Calu3 (cell line): ENCODE measurements around the gene CMPK1. TPM values are rescaled to one million over a fixed set of nuclear protein-coding genes. Genes with fewer than 3 reads are reported as not detected.

Source experiments
- BruUV-seq: library from RNA; stranded (reverse); fragments of 400-500 nt; replicated peaks from 2 replicates; lab custom pipeline; 2021; lab: Mats Ljungman, UMichigan
- CTCF ChIA-PET: fragments of 300-600 bp; sonication (Branson Sonifier 250); formaldehyde crosslinking; loops from one replicate; lab custom pipeline; 2022; ENCODE audit warnings: antibody characterized with exemption; lab: Charles Lee
- DNase-seq: peaks from one replicate; pipeline ENCODE4 v3.0.0; 2022
- H3K27ac Mint-ChIP-seq: one replicate; pipeline ENCODE4 v1.8.0; 2022; ENCODE audit warnings: mixed read lengths; ENCODE audit not compliant: unreplicated experiment
- H3K27me3 Mint-ChIP-seq: one replicate; pipeline ENCODE4 v1.8.0; 2022; ENCODE audit warnings: mixed read lengths; ENCODE audit not compliant: unreplicated experiment
- H3K36me3 Mint-ChIP-seq: one replicate; pipeline ENCODE4 v1.8.0; 2022; ENCODE audit warnings: mild to moderate bottlenecking, moderate library complexity, mixed read lengths; ENCODE audit not compliant: insufficient read depth, unreplicated experiment
- H3K4me1 Mint-ChIP-seq: one replicate; pipeline ENCODE4 v1.8.0; 2022; ENCODE audit warnings: mild to moderate bottlenecking, low read depth, mixed read lengths; ENCODE audit not compliant: unreplicated experiment
- H3K4me3 Mint-ChIP-seq: one replicate; pipeline ENCODE4 v1.8.0; 2022; ENCODE audit warnings: mild to moderate bottlenecking, low read depth, moderate library complexity, mixed read lengths; ENCODE audit not compliant: unreplicated experiment
- H3K9me3 Mint-ChIP-seq: one replicate; pipeline ENCODE4 v1.8.0; 2022; ENCODE audit warnings: low read depth, mixed read lengths; ENCODE audit not compliant: unreplicated experiment
- intact Hi-C: fragments of 100-400 bp; cut with micrococcal nuclease; formaldehyde crosslinking; loops from one replicate; pipeline ENCODE4 v1.10.0; 2022; ENCODE audit not compliant: unreplicated experiment
- total RNA-seq: library from RNA; stranded (reverse); gene quantifications from 2 replicates; pipeline ENCODE4 v1.2.3, GENCODE V29; 2022
- TF ChIP-seq, protein P1 (sequence below): fragments of 200-600 bp; IDR thresholded peaks from one replicate; pipeline ENCODE4 v1.8.0; 2022; ENCODE audit warnings: antibody characterized with exemption; ENCODE audit not compliant: unreplicated experiment

Gene CMPK1
- total RNA-seq, 1 experiment from 2014 or later = 162 TPM

DNA sequence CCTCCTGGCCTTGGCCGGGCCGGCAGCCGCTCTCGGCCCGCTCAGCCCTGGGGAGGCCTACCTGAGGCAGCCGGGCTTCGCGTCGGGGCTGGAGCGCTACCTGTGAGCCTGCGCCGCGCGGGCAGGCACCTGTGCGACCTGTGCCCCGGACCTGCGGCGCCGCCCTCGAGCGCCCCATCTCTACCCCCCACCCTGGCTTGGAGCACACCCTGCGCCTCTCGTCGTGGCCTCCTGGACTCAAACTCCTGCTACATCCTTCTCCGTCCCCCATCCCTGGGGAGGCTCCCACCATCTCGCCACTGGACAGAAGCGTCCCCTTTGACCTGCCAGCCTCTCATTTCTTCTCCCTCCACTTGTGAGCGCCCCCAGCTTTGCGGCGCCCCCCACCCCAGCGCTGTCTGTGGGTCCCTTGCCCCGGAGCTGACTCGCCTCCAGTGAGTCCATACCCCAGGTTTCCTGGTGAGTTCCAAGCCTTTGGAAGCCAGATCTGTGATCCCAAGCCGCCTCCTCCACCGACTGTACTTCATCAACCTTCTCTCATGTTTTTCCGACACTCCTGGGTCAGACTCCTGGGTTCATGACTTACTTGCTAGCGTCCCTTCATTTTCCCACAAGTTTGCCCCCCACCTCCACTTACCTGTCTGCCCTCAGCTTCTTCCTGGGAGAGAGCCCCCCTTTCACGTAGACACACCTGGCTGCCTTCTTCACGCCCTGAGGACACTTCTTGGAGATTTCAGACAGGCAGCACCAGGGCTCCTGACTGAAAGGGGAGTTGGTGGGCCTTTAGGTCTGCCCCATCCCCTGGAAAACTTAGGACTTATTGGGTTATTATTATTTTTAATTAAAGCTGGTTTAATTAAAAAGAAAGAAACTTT, 83.8 kb downstream of the CMPK1 start:
- CTCF ChIA-PET = interaction anchor here (0.5 kb wide), 1 partner anchor 87 kb away, joined by 8 read pairs; no protein-coding TSS in a partner anchor
- no peaks in the 10 kb centered on the region for H3K36me3 Mint-ChIP-seq
- no peaks in the 10 kb centered on the region for H3K9me3 Mint-ChIP-seq
- no peaks in the 10 kb centered on the region for H3K4me1 Mint-ChIP-seq
- no TSS peak for BruUV-seq
- DNase-seq = no peak
- peak overlapping the region; percentile 69 for H3K4me3 Mint-ChIP-seq
- H3K27me3 Mint-ChIP-seq = peaks cover 51% of the 10 kb centered on the region
- TF ChIP-seq, protein P1, sequence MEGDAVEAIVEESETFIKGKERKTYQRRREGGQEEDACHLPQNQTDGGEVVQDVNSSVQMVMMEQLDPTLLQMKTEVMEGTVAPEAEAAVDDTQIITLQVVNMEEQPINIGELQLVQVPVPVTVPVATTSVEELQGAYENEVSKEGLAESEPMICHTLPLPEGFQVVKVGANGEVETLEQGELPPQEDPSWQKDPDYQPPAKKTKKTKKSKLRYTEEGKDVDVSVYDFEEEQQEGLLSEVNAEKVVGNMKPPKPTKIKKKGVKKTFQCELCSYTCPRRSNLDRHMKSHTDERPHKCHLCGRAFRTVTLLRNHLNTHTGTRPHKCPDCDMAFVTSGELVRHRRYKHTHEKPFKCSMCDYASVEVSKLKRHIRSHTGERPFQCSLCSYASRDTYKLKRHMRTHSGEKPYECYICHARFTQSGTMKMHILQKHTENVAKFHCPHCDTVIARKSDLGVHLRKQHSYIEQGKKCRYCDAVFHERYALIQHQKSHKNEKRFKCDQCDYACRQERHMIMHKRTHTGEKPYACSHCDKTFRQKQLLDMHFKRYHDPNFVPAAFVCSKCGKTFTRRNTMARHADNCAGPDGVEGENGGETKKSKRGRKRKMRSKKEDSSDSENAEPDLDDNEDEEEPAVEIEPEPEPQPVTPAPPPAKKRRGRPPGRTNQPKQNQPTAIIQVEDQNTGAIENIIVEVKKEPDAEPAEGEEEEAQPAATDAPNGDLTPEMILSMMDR = no peak
- intact Hi-C loops = no loop called here
- no peak overlapping the region for H3K27ac Mint-ChIP-seq

DNA sequence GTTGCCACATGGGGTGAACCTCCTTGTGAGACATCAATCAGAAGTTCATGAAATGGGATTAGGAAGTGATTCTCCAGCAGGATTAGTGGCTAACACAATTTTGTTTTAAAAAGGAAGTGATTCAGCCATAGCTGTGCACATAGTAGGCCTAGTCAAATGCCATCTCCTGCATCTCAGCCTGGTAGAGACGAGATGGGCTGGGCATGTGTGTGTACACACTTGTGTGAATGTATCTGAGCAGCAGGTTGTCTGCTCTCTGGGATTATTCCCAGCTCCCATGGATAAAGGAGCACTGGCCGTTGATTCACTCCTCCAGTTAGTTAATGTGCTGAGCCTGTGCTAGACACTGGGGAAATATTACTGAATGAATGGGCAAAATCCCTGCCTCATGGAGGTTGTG, 84.5 kb downstream of the CMPK1 start:
- Mint-ChIP-seq H3K4me1 (no peaks in the 10 kb centered on the region), H3K27me3 (peaks cover 51% of the 10 kb centered on the region), H3K36me3 (no peaks in the 10 kb centered on the region), H3K4me3 (no peak overlapping the region), H3K27ac (no peak overlapping the region), H3K9me3 (no peaks in the 10 kb centered on the region)
- no peak for DNase-seq
- TF ChIP-seq, protein P1 = no peak
- CTCF ChIA-PET = interaction anchor here (0.5 kb wide), 1 partner anchor 86 kb away, joined by 8 read pairs; no protein-coding TSS in a partner anchor
- intact Hi-C loops = no loop called here
- no TSS peak for BruUV-seq

DNA sequence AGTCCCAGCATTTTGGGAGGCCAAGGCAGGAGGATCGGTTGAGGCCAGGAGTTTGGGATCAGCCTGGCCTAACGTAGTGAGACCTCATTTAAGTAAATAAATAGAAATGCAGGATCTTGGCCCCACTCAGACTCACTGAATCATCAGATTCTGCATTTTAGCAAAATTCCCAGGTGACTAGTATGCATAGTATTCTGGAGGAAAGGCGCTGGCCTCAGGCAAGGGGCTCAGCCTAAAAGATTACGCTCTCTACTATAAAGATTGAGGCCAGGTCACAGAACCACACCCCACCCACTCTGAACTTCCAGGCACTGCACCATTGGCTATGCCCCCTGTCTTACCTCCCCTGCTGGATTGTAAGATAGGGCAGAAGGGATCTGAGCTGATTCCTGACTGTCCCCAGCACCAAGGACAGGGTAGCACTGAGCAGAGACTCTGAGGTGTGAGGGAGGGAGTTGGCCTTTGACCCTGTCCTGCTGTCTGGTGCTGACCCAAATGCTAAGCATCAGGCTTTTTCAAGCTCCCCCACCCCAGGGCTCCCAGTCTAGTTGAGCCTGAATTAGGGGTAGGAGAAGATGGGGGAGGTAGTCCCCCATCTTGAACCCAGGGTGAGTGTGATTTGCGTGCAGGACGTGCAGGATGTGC, 85.2 kb downstream of the CMPK1 start:
- Mint-ChIP-seq H3K27ac (no peak overlapping the region), H3K4me3 (no peak overlapping the region), H3K9me3 (no peaks in the 10 kb centered on the region), H3K4me1 (no peaks in the 10 kb centered on the region), H3K36me3 (no peaks in the 10 kb centered on the region), H3K27me3 (peaks cover 47% of the 10 kb centered on the region)
- TF ChIP-seq, protein P1 = no peak
- intact Hi-C loops = no loop called here
- DNase-seq = no peak
- CTCF ChIA-PET = interaction anchor here (0.5 kb wide), 1 partner anchor 19 kb away, joined by 3 read pairs; no protein-coding TSS in a partner anchor
- BruUV-seq = no TSS peak

DNA sequence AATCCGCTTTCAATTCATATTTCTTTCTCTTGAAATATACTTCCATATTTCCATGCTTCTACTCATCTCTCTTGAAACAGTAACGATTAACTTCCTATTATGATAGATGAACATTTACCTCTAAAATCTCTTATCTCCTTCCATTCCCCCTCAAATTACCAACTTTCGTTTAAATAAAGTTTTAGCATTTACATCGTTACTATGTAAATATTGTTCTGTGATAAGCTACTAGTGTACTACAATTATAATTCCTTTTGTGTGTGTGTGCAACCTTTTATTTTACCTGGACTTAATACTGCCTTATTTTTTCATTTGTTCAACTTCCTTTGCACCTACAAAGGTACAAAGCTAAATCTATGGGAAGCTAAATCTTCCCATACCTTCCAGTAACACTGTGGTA, 87.0 kb downstream of the CMPK1 start:
- Mint-ChIP-seq H3K4me1 (peaks cover 9% of the 10 kb centered on the region), H3K27me3 (peaks cover 29% of the 10 kb centered on the region), H3K9me3 (no peaks in the 10 kb centered on the region), H3K36me3 (no peaks in the 10 kb centered on the region), H3K4me3 (no peak overlapping the region), H3K27ac (no peak overlapping the region)
- CTCF ChIA-PET = no interaction called here
- intact Hi-C loops = loop anchor here (5.0 to 10.0 kb wide), 2 partner anchors 33 to 226 kb away; partner anchors contain the start of gene PDZK1IP1
- TF ChIP-seq, protein P1 = no peak
- no peak for DNase-seq
- no TSS peak for BruUV-seq
